Tibial nerve (tissue), 4 donors: ENCODE measurements around the gene SEMA6A. TPM values are rescaled to one million over a fixed set of nuclear protein-coding genes. Genes with fewer than 3 reads are reported as not detected.
"Not testable (repeated sequence)": the region's sequence is repeated elsewhere in the genome, so short reads cannot be mapped to it uniquely, and the experiment has no call there.

Experiments used
- DNase-seq, 2 donors: peaks; one replicate each; pipeline ENCODE4 v3.0.0-alpha.2; 2019; ENCODE audit warnings: low spot score in 2 of 2
- H3K27ac ChIP-seq, 4 donors: fragments of 200-600 bp; sonication (generic) in 3 of 4; one replicate each; pipeline ENCODE4 v1.5.1; 2017 to 2019; ENCODE audit warnings: mild to moderate bottlenecking in 1 of 4
- H3K27me3 ChIP-seq, 2 donors: fragments of 200-600 bp; sonication (generic) in 1 of 2; one replicate each; pipeline versions ENCODE4 v1.5.1 to v1.6.0; 2017 to 2019
- H3K36me3 ChIP-seq, 3 donors: fragments of 200-600 bp; sonication (generic); one replicate each; pipeline ENCODE4 v1.5.1; 2018 to 2019
- H3K4me1 ChIP-seq, 4 donors: fragments of 200-600 bp; sonication (generic) in 3 of 4; one replicate each; pipeline ENCODE4 v1.5.1; 2017 to 2019
- H3K4me3 ChIP-seq, 4 donors: fragments of 200-600 bp; sonication (generic) in 3 of 4; one replicate each; pipeline ENCODE4 v1.5.1; 2017 to 2019; ENCODE audit warnings: mild to moderate bottlenecking in 1 of 4, moderate library complexity in 1 of 4
- H3K9me3 ChIP-seq, 4 donors: fragments of 200-600 bp; sonication (generic) in 3 of 4; one replicate each; pipeline ENCODE4 v1.5.1; 2017 to 2019
- EP300 ChIP-seq, 2 donors: sonication (generic); formaldehyde crosslinking; IDR thresholded peaks; one replicate each; pipeline ENCODE4 v1.6.1; 2017; ENCODE audit warnings: antibody characterized with exemption in 2 of 2, mild to moderate bottlenecking in 1 of 2
- POLR2A ChIP-seq, 2 donors: fragments of 450-650 bp; IDR thresholded peaks; one replicate each; pipeline ENCODE4 v1.6.1; 2017; ENCODE audit warnings: antibody characterized with exemption in 2 of 2, mild to moderate bottlenecking in 2 of 2, moderate library complexity in 2 of 2
- WGBS, 2 donors: methylation state at CpG; one replicate each; pipeline ENCODE4 v1.1.5; 2018; 5-methylcytosine and 5-hydroxymethylcytosine counted together
- total RNA-seq, 4 donors: library from RNA; depleted of rRNA; stranded (reverse); fragments of >200 nt; gene quantifications; one replicate each; pipeline ENCODE4 v1.1.0, GENCODE V29; 2016
- TF ChIP-seq, protein P1 (sequence below), 5 experiments: fragments of 200-600 bp in 3 of 5; fragments of 450-650 bp in 2 of 5; sonication (generic) in 3 of 5; IDR thresholded peaks; one replicate each; pipeline ENCODE4 v1.5.1; 2016 to 2019; ENCODE audit warnings: antibody characterized with exemption in 5 of 5, mild to moderate bottlenecking in 3 of 5, moderate library complexity in 2 of 5

Gene SEMA6A
- total RNA-seq, 4 donors from 2014 or later: 13.6 to 25.1 (median 21.4) TPM

DNA sequence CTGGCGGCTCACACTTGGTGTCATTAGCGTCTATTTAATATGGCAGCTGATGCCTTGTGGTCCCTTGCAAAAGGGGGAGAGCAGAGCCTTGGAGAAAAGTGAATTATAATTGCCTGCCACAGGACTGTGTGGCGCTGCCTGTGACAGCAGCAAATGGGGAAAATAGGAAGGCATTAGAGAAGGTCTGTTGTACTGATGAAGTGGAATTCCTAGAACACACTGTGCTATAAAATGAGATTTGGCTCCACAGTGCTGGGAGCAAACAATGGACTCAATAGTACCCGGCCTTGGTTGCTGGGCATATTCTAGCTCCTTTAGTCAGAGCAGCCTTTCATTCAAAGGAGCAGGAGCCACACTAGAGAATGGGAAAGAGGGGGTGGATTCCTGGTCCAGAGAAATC lies 21.3 kb downstream of the SEMA6A start:
- Histone ChIP-seq H3K27ac (peak overlapping the region; percentile 33 to 87 (median 61)), H3K4me1 (peaks cover 0 to 14% (median 2%) of the 10 kb centered on the region in 4 donors), H3K27me3 (no peaks in the 10 kb centered on the region), H3K36me3 (no peaks in the 10 kb centered on the region), H3K4me3 (no peak overlapping the region), H3K9me3 (no peaks in the 10 kb centered on the region)
- no peak for DNase-seq
- WGBS, 2 donors: 56 to 66% methylated on average over 4 of the region's 4 CpGs
- no peak for TF ChIP-seq POLR2A (IDR thresholded peaks at IDR 0.05)
- TF ChIP-seq EP300 (IDR thresholded peaks at IDR 0.05): peak; percentile 14 to 77

DNA sequence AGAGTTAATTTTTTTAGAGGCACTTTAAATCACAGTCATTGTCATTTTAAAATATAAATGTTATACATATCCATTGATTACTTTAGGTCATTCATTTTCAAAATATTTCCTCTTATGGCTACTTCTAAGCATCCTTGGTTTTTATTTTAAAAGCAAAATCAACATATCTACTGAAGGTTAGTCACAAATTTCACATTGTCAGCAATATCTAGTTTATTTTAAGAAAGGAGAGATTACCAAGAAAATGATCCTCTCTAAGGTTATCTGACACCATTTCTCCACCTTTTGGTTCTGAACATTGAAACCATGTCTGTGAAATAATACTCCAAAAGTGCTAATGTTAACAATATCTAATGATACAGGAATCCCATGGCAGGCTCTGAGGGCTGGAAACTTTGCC lies 24.5 kb downstream of the SEMA6A start:
- no peaks in the 10 kb centered on the region for H3K27me3 ChIP-seq
- no peak overlapping the region for H3K4me3 ChIP-seq
- no peak overlapping the region for H3K27ac ChIP-seq
- TF ChIP-seq POLR2A (IDR thresholded peaks at IDR 0.05) (no peak), EP300 (IDR thresholded peaks at IDR 0.05) (no peak)
- TF ChIP-seq, protein P1, sequence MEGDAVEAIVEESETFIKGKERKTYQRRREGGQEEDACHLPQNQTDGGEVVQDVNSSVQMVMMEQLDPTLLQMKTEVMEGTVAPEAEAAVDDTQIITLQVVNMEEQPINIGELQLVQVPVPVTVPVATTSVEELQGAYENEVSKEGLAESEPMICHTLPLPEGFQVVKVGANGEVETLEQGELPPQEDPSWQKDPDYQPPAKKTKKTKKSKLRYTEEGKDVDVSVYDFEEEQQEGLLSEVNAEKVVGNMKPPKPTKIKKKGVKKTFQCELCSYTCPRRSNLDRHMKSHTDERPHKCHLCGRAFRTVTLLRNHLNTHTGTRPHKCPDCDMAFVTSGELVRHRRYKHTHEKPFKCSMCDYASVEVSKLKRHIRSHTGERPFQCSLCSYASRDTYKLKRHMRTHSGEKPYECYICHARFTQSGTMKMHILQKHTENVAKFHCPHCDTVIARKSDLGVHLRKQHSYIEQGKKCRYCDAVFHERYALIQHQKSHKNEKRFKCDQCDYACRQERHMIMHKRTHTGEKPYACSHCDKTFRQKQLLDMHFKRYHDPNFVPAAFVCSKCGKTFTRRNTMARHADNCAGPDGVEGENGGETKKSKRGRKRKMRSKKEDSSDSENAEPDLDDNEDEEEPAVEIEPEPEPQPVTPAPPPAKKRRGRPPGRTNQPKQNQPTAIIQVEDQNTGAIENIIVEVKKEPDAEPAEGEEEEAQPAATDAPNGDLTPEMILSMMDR (IDR thresholded peaks at IDR 0.05): no peak
- peaks cover 0 to 14% (median 2%) of the 10 kb centered on the region in 4 donors for H3K4me1 ChIP-seq
- DNase-seq: no peak
- no peaks in the 10 kb centered on the region for H3K36me3 ChIP-seq
- H3K9me3 ChIP-seq: peaks cover 0 to 15% (median 0%) of the 10 kb centered on the region in 4 donors

DNA sequence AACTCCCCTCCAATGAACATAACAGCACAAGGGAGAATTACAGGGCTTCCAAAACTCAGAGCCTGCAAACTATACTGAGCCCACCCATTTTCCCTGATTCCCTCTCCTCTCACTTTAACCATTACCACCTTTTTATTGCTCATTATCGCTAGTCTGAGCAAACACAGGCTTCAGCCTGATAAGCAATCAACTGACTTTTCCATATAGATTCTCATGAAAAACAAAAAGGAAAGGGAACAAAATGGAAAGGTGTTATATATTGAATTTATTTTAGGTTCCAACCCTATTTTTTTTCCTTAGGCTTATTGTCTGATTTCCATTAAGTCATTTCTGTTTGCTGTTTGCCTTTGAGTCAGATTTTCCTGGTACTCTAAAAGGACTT lies 27.9 kb downstream of the SEMA6A start:
- Histone ChIP-seq H3K27ac (no peak overlapping the region), H3K36me3 (no peaks in the 10 kb centered on the region), H3K9me3 (peaks cover 0 to 19% (median 0%) of the 10 kb centered on the region in 4 donors), H3K4me3 (no peak overlapping the region), H3K27me3 (no peaks in the 10 kb centered on the region), H3K4me1 (no peaks in the 10 kb centered on the region)
- TF ChIP-seq POLR2A (IDR thresholded peaks at IDR 0.05) (no peak), EP300 (IDR thresholded peaks at IDR 0.05) (no peak)
- 91 to 92% methylated on average over 1 of the region's 1 CpG for WGBS, 2 donors
- no peak for DNase-seq

DNA sequence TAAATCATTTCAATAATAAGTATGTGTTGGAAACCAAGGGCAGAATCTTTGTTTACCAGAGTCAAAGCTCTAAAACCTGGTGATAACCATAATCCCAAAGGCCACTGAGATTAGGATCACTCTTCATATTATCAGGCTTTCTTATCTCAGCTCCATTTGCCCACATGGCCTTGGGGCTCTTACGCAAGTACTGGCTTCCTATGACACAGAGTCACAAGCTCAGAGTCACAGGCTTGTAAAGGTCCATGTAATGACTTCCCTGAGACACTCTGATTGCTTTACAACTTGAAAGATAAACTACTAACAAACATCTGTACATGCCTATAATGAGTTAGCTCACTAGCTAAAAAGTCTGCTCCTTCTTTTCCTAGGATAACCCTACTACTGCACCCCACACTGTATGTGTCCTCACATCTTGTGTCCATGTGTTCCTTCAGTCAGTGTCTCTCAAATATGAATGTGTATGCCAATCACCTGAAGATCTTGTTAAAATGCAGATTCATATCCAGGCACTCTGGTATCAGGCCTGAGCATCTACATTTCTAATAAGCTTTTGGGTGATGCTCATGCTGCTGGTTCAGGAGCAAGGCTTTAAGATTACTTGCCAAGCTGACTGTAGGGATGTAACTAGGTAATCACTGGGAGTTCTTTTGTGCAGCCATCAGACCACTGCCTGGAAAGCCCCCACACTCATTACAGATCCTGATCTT lies 28.4 kb downstream of the SEMA6A start:
- 96 to 100% methylated on average over 1 of the region's 1 CpG for WGBS, 2 donors
- Histone ChIP-seq H3K36me3 (no peaks in the 10 kb centered on the region), H3K4me3 (no peak overlapping the region), H3K4me1 (no peaks in the 10 kb centered on the region), H3K27me3 (no peaks in the 10 kb centered on the region), H3K9me3 (peaks cover 0 to 19% (median 0%) of the 10 kb centered on the region in 4 donors), H3K27ac (no peak overlapping the region)
- no peak for TF ChIP-seq POLR2A (IDR thresholded peaks at IDR 0.05)
- TF ChIP-seq, protein P1 (IDR thresholded peaks at IDR 0.05): no peak
- no peak for TF ChIP-seq EP300 (IDR thresholded peaks at IDR 0.05)
- DNase-seq: no peak

DNA sequence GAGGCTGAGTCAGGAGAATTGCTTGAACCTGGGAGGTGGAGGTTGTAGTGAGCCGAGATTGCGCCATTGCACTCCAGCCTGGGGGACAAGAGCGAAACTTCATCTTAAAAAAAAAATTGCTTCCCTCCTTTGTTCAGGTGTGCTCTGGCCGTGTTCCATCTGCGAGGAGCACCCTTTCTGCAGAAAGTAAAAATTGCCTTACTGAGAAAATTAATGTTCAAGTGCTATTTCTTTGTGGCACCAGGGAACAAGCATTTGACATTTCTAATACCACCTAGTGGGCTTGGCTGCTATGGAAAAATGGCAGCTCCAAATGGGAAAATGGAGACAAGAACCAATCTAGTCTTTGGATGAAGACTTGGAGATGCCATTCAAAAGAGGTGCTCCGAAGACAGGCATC lies 29.2 kb downstream of the SEMA6A start:
- H3K36me3 ChIP-seq, DNase-seq, H3K4me3 ChIP-seq, H3K27ac ChIP-seq, H3K4me1 ChIP-seq, H3K27me3 ChIP-seq: not testable (repeated sequence)
- H3K9me3 ChIP-seq: peaks cover 0 to 19% (median 0%) of the 10 kb centered on the region in 4 donors
- 92 to 95% methylated on average over 6 of the region's 6 CpGs for WGBS, 2 donors

DNA sequence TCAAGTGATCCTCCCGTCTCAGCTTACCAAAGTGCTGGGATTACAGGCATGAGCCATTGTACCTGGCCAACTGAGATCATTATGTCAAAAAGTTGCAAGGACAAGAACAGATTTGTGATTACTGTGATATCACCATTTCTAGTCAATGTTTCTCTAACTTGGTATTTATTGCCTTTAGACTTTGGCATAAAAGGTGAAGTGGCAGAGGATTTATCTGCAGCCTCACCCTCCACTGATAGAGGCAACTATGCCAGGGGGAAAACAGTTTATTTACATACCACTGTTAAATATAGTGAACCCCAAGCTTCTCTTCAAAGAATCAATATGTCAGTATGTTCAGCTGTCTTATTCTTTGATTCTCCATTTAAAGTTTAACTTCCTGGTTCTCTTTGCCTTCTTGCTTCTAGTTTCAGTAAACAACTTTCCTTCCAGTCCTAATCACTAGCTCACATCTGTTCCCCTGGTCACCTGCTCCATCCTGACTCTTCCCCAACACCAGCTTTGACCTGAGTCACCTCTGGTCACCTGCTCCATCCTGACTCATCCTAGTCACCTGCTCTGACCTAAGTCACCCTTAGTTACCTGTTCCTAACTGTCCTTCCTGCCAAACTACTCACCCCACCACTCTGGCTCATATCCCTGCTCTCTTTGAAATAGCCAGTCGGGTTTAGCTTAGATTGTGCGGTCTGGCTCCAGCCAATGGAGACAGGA lies 29.9 kb downstream of the SEMA6A start:
- no peak for DNase-seq
- H3K27me3 ChIP-seq: no peaks in the 10 kb centered on the region
- H3K4me3 ChIP-seq: no peak overlapping the region
- H3K36me3 ChIP-seq: no peaks in the 10 kb centered on the region
- H3K4me1 ChIP-seq: no peaks in the 10 kb centered on the region
- TF ChIP-seq, protein P1 (IDR thresholded peaks at IDR 0.05): no peak
- TF ChIP-seq EP300 (IDR thresholded peaks at IDR 0.05): no peak
- TF ChIP-seq POLR2A (IDR thresholded peaks at IDR 0.05): no peak
- H3K9me3 ChIP-seq: peaks cover 0 to 19% (median 0%) of the 10 kb centered on the region in 4 donors
- WGBS, 2 donors: 97 to 100% methylated on average over 3 of the region's 3 CpGs
- H3K27ac ChIP-seq: peak overlapping the region in 1 of 4 donors; percentile 31
